Sigmoid colon (tissue), 4 donors: ENCODE results near the gene KCNAB1.

ENCODE experiments used
- CTCF ChIP-seq, 4 experiments: fragments of 450-650 bp in 3 of 4; fragments of 200-600 bp in 1 of 4; IDR thresholded peaks; one replicate each; pipeline ENCODE4 v1.5.1; 2016 to 2019; ENCODE audit warnings: antibody characterized with exemption in 4 of 4, mild to moderate bottlenecking in 3 of 4, moderate library complexity in 2 of 4
- EP300 ChIP-seq, 4 donors: sonication (generic); formaldehyde crosslinking; IDR thresholded peaks; one replicate each; pipeline ENCODE4 v1.6.1; 2017; ENCODE audit warnings: antibody characterized with exemption in 4 of 4
- POLR2A ChIP-seq, 2 donors: fragments of 450-650 bp; IDR thresholded peaks; one replicate each; pipeline ENCODE4 v1.6.1; 2016; ENCODE audit warnings: antibody characterized with exemption in 2 of 2, mild to moderate bottlenecking in 2 of 2, moderate library complexity in 2 of 2

- TF ChIP-seq CTCF (IDR thresholded peaks at IDR 0.05) (no peak), POLR2A (IDR thresholded peaks at IDR 0.05) (no peak), EP300 (IDR thresholded peaks at IDR 0.05) (no peak)
These were observed 460.7 kb downstream of the KCNAB1 start for GRCh38 chr3:156581033-156581432.
